ENCODE results near the gene UCK2.

DNA sequence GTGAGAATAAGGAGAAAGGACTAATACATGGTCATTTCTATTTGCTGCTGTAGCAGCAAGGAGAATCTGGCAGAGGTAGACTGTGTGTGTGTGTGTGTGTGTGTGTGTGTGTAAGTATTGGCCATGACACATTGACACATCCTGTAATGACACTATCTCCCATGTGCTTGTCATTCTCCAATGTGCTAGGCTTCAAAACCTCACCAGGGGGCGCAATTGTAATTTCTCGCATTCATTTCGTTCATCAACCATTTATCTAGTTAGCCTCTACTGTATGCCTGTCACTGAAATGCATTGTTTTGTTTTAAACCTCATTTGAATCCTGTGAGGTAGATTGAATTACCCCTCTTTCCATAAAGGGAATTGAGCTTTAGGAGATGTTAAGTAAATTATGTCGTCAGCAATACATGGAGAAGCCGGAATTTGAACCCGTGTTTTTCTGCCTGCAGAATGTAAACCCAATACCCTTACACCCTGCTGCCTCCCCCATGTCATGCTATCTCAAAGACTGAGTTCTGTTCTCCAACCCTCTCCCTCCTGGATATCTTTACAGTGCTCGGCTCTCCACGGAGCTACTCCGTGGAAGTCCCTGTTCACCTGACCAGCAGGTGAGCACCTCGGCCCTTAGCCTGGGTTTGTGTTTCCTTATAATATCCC is 100.8 kb downstream of the UCK2 start:
- TF ChIP-seq EZH2phosphoT487 (IDR thresholded peaks at IDR 0.05; ENCODE audit: borderline replicate concordance, low read length) = no peak
- TF ChIP-seq, protein P1, sequence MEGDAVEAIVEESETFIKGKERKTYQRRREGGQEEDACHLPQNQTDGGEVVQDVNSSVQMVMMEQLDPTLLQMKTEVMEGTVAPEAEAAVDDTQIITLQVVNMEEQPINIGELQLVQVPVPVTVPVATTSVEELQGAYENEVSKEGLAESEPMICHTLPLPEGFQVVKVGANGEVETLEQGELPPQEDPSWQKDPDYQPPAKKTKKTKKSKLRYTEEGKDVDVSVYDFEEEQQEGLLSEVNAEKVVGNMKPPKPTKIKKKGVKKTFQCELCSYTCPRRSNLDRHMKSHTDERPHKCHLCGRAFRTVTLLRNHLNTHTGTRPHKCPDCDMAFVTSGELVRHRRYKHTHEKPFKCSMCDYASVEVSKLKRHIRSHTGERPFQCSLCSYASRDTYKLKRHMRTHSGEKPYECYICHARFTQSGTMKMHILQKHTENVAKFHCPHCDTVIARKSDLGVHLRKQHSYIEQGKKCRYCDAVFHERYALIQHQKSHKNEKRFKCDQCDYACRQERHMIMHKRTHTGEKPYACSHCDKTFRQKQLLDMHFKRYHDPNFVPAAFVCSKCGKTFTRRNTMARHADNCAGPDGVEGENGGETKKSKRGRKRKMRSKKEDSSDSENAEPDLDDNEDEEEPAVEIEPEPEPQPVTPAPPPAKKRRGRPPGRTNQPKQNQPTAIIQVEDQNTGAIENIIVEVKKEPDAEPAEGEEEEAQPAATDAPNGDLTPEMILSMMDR (IDR thresholded peaks at IDR 0.05; ENCODE audit: low read depth, low read length, poor library complexity, severe bottlenecking) = peak; percentile 90
